Measurements from ENCODE around the gene MANF. TPM values are rescaled to one million over a fixed set of nuclear protein-coding genes. Genes with fewer than 3 reads are reported as not detected.

MANF gene
- total RNA-seq = 80.3 and 96.4 TPM in 2 replicates

DNA sequence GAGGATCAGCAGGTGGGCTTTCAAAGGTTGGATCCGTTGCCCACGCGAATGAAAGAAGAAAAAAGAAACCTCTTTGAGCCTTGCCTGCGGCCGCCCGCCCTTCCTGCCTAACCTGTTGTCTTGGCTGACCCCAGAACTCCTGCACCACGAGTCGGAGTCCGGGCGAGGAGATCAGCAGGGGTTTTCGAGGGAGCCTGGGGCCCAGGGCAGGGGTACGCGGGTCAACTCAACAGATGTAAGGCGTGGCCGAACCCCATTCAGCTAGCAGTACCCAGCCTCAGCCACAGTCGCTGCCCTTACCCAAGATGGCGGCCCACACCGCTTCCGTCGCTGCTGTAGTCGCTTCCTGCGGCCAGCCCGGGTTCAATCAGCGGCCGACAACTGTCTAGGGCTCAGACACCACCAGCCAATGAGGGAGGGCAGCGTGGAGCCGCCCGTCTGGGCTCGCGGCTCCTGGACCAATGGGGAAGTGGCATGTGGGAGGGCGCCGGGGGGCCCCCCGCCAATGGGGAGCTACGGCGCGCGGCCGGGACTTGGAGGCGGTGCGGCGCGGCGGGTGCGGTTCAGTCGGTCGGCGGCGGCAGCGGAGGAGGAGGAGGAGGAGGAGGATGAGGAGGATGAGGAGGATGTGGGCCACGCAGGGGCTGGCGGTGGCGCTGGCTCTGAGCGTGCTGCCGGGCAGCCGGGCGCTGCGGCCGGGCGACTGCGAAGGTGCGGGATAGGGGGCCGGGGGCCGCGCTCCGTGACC, at the start of gene MANF:
MANF (plus strand) TSS at position 566 of the 748 bp plus-strand sequence; CDS start at position 618, 52 bp downstream.

DNA sequence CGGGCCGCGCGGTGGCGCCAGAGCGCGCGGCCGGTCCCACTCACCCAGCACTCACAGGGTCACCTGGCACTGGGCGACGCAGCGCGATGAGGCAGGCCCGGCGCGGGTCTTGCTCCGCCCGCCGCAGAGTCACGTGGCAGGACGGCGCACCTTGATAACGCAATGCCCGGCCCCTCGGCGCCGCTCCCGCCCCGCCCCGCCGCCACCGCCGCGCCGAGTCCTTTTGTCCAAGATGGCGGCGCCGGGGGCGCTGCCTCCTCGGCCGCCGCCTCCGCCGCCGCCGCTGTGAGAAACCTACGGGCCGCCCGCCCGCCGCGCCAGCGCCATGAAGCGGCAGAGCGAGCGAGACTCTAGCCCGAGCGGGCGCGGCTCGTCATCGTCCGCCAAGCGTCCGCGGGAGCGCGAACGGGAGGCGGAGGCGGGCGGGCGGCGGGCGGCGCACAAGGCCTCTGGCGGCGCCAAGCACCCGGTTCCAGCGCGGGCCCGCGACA, 6.0 kb downstream of the MANF start, which contains the start of gene RBM15B:
RBM15B (plus strand) TSS at position 211 of the 491 bp plus-strand sequence; CDS start at position 326, 115 bp downstream.

Other genes with a start within 250 kb of the MANF start
- gene RBM15B, start 6.0 kb downstream of the MANF start, total RNA-seq = 28.2 and 41.8 TPM in 2 replicates
- 4.9 and 8.1 TPM in 2 replicates for gene DCAF1, start 114.7 kb downstream of the MANF start, total RNA-seq
- 5.5 and 8.7 TPM in 2 replicates for gene RAD54L2, start 153.4 kb downstream of the MANF start, total RNA-seq